Stimulated activated CD4-positive, alpha-beta T cell treated with anti-CD3 and anti-CD28 coated beads, Interleukin-2, amount 100 ng/mL, for 4 hours (primary cell): Measurements from ENCODE around the gene SEMA5A.

Experiments used
- DNase-seq: peaks from one replicate; pipeline ENCODE4 v3.0.0-alpha.2; 2020; ENCODE audit warnings: low read depth

The SEMA5A gene

DNA sequence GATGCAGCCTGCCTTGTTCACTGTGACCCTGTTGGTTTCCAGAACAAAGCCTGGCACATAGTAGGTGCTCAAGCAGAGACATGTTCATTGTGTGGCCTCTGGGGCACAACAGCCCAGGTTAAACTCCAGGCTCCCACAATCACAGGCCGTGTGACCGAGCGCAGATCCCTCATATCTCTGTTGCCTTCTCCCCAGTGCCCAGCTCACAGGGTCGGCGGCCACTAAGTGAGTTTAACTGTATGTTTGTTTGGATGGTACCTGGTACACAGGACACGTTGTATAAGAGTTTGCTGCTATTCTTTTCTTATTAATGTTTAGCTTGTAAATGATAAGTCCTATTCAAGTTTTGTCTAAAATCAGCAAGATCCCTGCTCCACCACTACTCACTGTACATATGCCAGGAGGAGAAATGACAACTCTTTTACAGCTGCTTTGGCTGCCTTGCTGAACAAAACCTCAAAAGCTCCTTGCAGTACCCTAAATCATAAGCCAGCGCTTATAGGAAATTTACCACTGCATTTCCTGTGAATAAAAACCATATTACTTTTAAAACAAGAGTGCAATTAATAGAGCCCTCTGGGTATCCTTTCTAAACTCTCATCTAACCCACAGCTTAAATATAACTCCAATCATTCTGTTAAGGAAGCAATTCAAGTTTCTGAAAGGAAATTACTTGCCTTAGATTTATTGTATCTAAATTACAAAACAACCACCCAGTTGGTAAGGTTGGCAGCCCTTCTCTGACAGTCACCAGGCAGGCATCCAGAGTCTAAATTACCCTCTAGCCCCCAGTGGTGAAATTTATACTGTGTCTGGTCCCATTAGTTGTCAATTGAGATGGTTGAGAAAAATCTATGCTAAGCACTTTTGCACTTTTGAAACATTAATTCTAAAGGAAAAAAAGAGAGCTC, 379.4 kb downstream of the SEMA5A start:
- DNase-seq: no peak

DNA sequence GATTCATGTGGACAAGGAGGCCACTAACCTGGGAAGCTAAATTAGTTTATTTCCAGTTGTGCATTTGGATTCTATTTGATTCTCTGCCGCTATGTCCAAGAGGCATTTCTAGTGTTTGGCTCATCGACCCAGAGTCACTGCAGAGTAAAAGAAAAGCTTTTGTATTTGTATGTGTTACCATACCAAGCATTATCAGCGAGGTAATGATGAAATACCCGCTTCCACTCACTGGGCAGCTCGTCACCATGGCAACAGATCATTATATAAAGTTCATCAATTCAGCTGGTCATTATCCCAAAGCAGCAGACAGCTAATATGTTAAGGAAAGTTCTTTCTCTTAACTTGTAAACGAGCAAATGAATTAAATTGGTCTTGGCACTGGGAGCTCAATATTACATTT, 380.3 kb downstream of the SEMA5A start:
- DNase-seq: no peak

DNA sequence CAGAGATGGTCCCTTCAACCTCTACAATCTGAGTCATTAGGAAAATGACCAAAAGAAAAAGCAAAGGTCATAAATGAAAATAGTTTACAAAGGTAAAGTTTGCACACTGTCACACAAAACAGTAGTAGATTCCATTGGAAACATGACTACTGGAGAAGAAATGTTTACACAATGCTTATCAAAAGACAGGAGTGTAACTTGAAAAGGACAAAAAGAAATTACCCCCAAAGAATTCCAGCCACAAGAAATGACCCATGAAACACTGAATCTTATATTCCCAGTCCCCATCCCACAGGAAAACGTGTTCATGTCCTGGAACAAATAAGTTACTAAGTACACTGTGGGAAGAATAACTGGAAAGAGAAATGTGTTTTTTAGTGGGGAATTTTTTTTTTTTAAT, 385.1 kb downstream of the SEMA5A start:
- DNase-seq: no peak

- no peak for DNase-seq
These were observed 388.1 kb downstream of the SEMA5A start for GRCh38 chr5:9157811-9158210.

GRCh38 chr5:9157020-9157419, 388.9 kb downstream of the SEMA5A start:
- DNase-seq: no peak

- DNase-seq: no peak
These were observed 389.6 kb downstream of the SEMA5A start for GRCh38 chr5:9156282-9156681.

DNA sequence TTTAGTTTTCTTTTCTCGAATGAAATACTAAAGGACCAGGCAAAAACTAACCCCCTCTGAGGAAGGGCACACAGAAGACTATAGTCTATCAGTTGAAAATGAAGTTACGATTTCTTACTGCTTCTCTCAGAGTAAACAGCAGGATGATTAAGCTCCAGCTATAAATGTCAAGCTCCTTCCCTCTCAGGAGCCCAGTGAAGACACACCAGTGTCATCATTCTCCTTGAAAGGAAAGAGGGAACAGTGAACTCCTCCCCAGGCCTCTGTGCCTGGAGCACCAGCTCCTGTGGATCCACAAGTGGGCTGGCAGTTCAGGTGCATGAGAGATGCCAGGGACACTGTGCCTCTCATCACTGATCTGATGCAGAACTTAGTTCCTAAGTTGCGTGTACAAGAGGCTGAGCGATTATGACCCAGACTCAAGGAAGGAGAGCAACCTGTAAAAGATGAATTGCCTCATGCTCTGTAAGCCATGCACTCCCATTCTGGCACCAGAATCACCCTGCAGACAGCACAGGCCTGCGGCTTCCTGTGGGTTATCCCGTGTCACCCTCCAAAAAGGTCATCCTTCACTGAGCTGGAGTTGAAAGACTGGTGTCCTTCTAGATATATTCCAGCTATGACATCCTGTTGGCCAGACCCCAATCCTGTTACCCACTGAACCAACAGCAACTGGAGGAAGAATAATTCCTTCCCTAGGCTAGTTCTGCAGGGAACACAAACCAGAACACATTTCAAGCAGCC, 394.0 kb downstream of the SEMA5A start:
- DNase-seq: no peak

DNA sequence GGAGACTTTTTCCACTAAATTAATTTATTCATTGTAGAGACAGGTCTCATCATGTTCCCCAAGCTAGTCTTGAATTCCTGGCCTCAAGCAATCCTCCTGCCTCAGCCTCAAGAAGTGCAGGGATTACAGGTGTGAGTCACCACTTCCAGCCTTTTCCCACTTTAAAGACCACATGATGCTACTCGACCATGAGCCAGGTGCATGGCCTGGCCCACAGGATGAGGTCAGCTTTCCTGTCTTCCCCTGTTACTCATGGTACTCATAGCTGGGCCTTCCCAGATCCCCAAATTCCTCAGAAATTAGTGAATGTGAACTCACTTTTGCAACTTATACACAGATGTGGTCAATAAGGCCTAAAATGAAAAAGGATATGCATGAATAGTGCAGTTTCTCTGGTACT, 395.9 kb downstream of the SEMA5A start:
- DNase-seq: no peak

DNA sequence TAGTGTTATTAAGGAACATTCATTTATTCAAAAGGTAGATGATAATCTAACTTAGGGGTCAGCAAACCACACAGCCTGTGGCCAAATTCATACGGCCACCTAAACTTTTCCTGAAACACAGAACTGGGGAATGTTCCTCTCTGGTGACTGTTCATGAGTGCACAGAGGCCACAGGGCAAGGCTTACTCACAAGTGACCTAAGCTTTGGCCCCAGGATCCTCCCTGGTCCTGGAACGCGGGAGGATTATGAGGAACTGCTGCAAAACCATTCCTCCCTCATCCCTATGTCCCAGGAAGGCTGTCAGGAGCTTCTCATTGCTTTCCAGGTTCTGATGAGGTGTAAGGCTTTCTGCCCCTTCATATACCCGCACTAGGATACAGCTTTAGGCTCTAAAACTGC, 397.6 kb downstream of the SEMA5A start:
- no peak for DNase-seq

DNA sequence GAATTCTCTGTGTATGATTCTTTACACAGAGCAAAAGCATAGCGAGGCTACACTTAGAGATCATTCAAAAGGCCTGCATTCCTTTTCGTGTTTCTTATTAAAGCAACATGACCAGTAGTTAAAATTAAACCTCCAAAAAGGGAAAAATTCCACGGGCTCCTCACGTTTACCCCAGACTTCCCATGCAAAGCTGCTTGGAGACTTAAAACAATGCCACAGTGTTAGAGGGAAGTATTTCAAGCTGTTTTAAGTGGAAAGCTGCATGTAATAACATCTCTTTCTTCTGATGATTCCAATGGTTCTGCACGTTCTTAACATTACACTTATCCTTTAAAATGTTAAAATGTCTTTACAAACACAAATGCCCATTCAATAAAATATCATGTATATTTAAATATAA, 405.2 kb downstream of the SEMA5A start:
- DNase-seq: no peak

DNA sequence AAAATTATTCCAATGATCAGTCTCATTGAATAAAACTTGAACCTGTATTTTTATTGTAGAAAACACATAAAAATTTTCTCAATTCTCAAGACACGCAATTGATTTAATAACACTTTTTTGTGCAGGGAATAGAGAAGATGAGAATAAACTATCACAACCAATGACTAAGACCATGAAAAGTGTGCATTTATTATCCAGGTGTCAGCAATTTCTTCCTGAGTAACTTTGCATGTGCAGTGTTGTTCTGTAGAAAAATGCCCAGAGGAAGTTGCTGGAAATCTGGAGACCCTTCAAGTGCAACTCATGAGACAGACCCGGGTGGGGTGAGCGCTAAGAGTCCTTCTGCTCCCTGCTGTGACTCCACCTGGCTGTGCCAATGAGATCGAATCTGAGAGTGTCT, 405.7 kb downstream of the SEMA5A start:
- no peak for DNase-seq

DNA sequence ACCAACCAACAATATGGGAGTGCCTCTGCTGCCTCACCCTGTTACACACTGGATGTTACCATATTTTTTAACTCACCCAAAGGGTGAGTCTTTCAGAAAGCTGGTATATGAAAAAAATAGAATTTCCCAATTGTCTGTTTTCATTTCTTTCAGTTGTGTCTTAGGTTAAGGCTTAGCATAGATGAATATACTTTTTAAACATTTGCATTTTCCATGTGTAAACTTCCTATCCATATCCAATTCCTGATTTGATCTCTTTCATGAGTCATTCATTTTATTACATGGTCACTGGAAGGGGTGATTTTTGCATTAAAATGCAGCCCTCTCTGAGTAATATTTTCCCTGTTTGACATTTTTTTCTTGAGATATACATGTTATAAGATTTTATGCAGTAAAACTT, 406.5 kb downstream of the SEMA5A start:
- DNase-seq: no peak

DNA sequence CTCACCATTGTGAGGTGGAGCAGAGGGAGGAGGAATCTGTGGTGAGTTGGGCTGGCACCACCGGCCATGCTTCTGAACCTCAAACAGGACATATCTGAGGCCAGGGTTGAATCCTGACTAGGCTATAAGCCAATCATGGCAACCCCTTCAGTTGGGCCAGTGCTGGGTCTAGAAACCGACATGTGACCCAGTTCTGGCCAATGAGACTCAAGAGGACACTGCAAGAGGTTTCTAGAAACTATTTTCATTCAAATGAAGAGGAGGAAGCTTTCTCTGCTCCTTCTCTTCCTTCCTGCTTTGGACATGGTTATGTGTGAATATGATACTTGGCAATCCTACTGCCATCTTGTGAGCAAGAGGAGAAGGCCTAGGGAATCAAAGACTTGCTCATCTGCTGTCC, 417.7 kb downstream of the SEMA5A start:
- DNase-seq: no peak

DNA sequence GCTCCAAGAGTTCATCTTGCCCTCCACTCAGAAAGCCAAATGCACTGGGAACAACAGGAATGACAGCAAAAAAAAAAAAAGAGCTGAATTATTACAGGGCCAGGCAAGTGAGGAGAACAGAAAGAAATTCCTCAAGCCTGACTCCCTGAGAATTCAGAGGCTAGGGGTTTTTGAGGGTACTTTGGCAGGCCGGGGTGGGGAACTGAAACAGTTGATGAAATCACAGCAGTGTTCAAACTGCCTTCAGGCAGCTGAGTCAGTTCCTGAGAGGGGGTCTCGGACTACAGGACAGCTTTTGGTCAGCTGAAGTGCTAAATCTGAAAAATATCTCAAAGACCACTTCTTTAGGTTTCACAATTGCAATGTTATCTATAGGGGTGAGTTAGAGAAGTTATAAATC, 419.4 kb downstream of the SEMA5A start:
- DNase-seq: no peak

DNA sequence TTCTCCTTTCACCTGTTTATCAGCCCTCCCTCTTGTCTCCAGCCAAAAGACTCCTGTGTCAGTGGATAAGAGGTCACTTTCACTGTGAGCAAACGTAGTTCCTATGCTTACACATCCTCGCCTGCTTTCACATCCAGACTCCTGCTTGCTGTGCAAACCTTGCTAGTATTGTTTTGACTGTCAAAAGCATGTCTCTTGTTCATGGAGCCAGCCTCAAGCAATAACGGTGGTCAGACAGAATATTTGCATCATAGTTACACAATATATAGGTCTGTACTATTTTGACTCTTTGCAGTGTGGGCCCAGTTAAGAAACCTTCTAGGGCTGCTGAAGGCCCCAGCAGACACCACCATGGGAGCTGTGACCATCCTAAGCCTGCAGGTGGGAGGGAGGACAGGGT, 420.0 kb downstream of the SEMA5A start:
- DNase-seq: no peak

DNA sequence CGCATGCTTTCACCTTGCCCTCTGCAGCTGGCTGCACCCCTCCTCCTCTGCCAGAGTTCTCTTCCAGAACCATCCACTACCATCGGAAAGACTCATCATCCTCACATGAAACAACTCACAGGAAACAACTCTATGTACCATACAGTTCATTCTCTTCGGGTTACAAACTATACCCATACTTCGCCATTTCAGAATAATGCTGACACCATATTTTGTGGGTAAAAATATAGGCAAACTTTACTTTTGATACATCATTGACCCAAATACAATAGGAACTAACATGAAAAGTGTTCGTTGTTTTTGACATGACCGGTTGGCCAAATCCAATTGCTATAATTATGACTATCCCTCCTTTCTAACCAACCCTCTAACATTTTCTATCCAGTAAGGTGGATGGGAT, 421.0 kb downstream of the SEMA5A start:
- DNase-seq: no peak

- no peak for DNase-seq
These were observed 421.8 kb downstream of the SEMA5A start for GRCh38 chr5:9124071-9124470.

DNA sequence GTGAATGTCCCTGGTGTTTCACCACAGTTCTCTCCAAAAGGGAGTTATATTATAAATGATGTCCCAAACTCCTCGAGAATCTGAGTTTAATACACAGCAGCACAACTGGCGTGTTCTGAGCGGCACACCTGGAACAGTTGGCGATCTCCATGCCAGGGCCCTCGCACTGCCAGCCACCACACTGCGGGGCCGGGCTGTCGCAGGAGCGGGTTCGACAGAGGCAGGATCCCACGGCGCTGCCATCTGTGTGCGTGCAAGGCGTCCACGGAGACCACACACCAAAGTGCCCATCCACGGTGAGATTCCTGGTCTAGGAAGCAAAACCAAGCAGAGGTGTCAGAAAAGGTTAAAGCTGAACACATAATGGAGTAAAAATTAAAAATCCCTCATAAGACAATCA, 423.3 kb downstream of the SEMA5A start:
- no peak for DNase-seq

DNA sequence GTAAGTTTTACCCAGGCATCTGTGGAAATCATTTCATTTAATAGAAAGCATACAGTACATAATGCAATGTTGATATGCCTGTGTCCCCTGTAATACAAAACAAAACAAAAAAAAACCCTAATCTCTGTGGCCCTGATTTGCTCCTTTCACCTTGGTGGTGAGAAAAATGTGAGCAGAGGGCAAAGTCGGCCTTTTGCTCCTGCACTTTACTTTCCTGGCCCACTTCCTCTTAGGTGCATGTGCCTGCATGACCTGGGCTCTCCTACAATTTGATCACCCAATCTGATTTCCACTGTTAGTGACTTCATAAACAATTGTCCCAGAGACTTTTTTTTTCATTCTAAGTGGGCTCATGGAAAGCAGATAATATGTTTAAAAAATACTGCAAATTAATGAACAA, 424.3 kb downstream of the SEMA5A start:
- DNase-seq: no peak

GRCh38 chr5:9118852-9119251, 427.0 kb downstream of the SEMA5A start:
- no peak for DNase-seq

DNA sequence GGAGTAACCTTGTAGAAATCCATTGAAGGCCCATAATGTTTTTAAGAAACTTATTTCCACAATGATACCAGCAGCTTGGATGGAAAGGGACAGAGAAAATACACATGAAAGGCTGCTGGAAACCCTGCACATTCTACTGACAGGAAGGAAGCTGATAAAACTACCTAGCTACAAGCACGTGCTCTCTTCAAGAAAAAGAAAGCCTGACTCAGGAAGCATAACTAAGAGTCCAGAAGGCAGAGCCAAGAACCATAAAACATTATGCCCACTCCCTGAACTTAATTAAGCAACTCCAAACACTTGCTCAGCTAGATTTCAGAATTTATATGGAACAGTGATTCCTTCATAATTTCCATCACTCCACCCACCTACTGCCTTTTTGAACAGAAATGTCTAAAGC, 430.8 kb downstream of the SEMA5A start:
- no peak for DNase-seq

DNA sequence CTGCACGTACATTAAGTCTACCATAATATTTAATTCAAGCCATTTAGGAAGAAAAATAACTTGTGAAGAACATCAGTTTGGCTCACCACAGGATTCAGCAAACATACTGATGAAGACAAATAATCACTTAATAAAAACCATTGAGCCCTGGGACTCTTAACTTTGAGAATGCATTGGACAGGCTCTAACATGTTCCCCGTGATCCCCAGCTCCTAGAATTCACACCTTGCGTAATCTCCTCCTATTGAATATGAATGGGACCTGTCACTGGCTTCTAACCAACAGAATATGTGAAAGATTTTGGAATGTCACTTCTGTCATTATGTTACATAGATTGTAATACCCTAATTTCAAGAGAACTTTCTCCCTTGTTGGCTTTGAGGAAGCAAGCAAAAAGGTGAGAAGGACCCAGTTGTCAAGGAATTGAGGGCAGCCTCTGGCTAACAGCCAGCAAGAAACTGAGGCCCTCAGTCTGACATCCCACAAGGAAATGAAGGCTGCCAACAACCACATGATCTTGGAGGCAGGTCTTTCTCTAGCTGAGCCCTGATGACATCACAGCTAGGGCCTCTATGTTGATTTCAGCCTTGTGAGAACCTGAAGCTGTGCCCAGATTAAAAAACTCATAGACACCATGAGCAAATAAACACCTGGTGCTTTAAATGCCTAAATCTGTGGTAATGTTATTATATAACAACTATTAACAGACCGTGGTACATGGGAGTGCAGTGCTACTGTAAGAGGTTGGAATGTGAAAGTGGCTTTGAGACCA, 433.2 kb downstream of the SEMA5A start:
- DNase-seq: no peak

- DNase-seq: no peak
These were observed 437.7 kb downstream of the SEMA5A start for GRCh38 chr5:9108162-9108561.
